Pancreas (tissue), 10 donors: Measurements from ENCODE around the gene INHBC. TPM values are rescaled to one million over a fixed set of nuclear protein-coding genes. Genes with fewer than 3 reads are reported as not detected.

Experiments used
- ATAC-seq, 4 donors: fragments of 200-7000 bp; cut with Tn5 transposase; one replicate each; pipeline versions ENCODE4 v1.8.0 to v1.9.1; 2020; ENCODE audit warnings: mild to moderate bottlenecking in 4 of 4, moderate library complexity in 4 of 4
- DNase-seq, 6 donors: peaks; one replicate each; pipeline ENCODE4 v3.0.0-alpha.2; 2020
- FAIRE-seq: peaks from 2 replicates; lab custom pipeline; 2012; peaks lifted over from hg19 to GRCh38; lab: Jason Lieb, UNC
- H3K27ac ChIP-seq, 4 donors: fragments of 200-600 bp; sonication (generic); 1 replicate in 3 of 4; 2 replicates in 1 of 4; pipeline versions ENCODE4 v1.5.0 to v1.8.0; 2020
- H3K27me3 ChIP-seq, 4 donors: fragments of 200-600 bp; one replicate each; pipeline ENCODE4 v1.8.0; 2021
- H3K36me3 ChIP-seq, 3 donors: fragments of 200-600 bp; sonication (generic) in 1 of 3; one replicate each; pipeline versions ENCODE4 v1.5.0 to v1.8.0; 2020 to 2021
- H3K4me1 ChIP-seq, 3 donors: fragments of 200-600 bp; one replicate each; pipeline ENCODE4 v1.8.0; 2021
- H3K4me3 ChIP-seq, 4 donors: fragments of 200-600 bp; sonication (generic) in 2 of 4; one replicate each; pipeline versions ENCODE4 v1.5.0 to v1.8.0; 2020 to 2021
- H3K9me3 ChIP-seq, 4 donors: fragments of 200-600 bp; one replicate each; pipeline ENCODE4 v1.8.0; 2021
- WGBS, 2 donors: extraction: QIAGEN DNeasy Blood & Tissue Kit; methylation state at CpG; one replicate each; pipeline ENCODE4 v1.1.7; 2013; 5-methylcytosine and 5-hydroxymethylcytosine counted together
- intact Hi-C, 3 donors: fragments of 100-400 bp; cut with DNase I; formaldehyde crosslinking; loops; one replicate each; pipeline versions ENCODE4 v1.11.1 to v1.14.2; 2022
- polyA plus RNA-seq, 2 donors: library from polyadenylated mRNA; stranded (reverse); fragments of 200-250 nt; gene quantifications; one replicate each; pipeline ENCODE4 v1.2.3, GENCODE V29; 2013
- total RNA-seq, 6 donors: library from RNA; stranded (reverse); fragmentation: NEBNext Ultra II Directional in 4 of 6; extraction: Animal tissue kit (Norgen Biotek cat#: 25700) in 4 of 6; gene quantifications; one replicate each; pipeline versions ENCODE4 v1.2.1 to v1.2.4, GENCODE V29; 2021 to 2023
- TF ChIP-seq, protein P1 (sequence below), 4 donors: fragments of 200-600 bp; sonication (generic) in 3 of 4; IDR thresholded peaks; one replicate each; pipeline versions ENCODE4 v1.5.0 to v1.8.0; 2021; ENCODE audit warnings: antibody characterized with exemption in 4 of 4
- donor health status: healthy with polysubstance abuse.
- donor health status: DM: no; HTN: no; CAD: no; lungs with moderate emphysema.
- donor health status: DM: no; HTN: no; CAD: no.
- donor health status: control.
- donor health status: control.
- donor health status: Bipolar disorder and iron deficiency.
- donor health status: DM: yes; HTN: yes; CAD: no.
- donor health status: DM: no; HTN: no; CAD: no.
- donor health status: DM: no; HTN: no; CAD: no.
- donor health status: DM: yes; HTN: yes; CAD: no.

Gene INHBC
- total and polyA plus RNA-seq, 8 donors: 0.09 TPM; not detected in 6

GRCh38 chr12:57449375-57449774 is 14.8 kb downstream of the INHBC start:
- H3K4me3 ChIP-seq: no peak overlapping the region
- intact Hi-C loops: no loop called here
- DNase-seq (no peak), FAIRE-seq (no peak), ATAC-seq (no peak)
- 94 to 95% methylated on average over 7 of the region's 7 CpGs for whole genome bisulfite sequencing, 2 donors
- no peaks in the 10 kb centered on the region for H3K27me3 ChIP-seq
- H3K9me3 ChIP-seq: no peaks in the 10 kb centered on the region
- no peaks in the 10 kb centered on the region for H3K4me1 ChIP-seq
- no peak overlapping the region for H3K27ac ChIP-seq
- H3K36me3 ChIP-seq: no peaks in the 10 kb centered on the region
- TF ChIP-seq, protein P1, sequence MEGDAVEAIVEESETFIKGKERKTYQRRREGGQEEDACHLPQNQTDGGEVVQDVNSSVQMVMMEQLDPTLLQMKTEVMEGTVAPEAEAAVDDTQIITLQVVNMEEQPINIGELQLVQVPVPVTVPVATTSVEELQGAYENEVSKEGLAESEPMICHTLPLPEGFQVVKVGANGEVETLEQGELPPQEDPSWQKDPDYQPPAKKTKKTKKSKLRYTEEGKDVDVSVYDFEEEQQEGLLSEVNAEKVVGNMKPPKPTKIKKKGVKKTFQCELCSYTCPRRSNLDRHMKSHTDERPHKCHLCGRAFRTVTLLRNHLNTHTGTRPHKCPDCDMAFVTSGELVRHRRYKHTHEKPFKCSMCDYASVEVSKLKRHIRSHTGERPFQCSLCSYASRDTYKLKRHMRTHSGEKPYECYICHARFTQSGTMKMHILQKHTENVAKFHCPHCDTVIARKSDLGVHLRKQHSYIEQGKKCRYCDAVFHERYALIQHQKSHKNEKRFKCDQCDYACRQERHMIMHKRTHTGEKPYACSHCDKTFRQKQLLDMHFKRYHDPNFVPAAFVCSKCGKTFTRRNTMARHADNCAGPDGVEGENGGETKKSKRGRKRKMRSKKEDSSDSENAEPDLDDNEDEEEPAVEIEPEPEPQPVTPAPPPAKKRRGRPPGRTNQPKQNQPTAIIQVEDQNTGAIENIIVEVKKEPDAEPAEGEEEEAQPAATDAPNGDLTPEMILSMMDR (IDR thresholded peaks at IDR 0.05): no peak

GRCh38 chr12:57450057-57450456 is 15.5 kb downstream of the INHBC start:
- ATAC-seq: no peak
- Histone ChIP-seq H3K4me3 (no peak overlapping the region), H3K4me1 (no peaks in the 10 kb centered on the region), H3K27ac (no peak overlapping the region), H3K9me3 (no peaks in the 10 kb centered on the region), H3K27me3 (no peaks in the 10 kb centered on the region), H3K36me3 (no peaks in the 10 kb centered on the region)
- no peak for DNase-seq
- no peak for FAIRE-seq
- TF ChIP-seq, protein P1 (IDR thresholded peaks at IDR 0.05): no peak
- intact Hi-C loops: loop anchor here (5.0 to 10.0 kb wide), 3 partner anchors 143 to 235 kb away; partner anchors contain the start of gene NXPH4 (in 1 of the 3)
- WGBS, 2 donors: 78 to 84% methylated on average over 3 of the region's 3 CpGs

DNA sequence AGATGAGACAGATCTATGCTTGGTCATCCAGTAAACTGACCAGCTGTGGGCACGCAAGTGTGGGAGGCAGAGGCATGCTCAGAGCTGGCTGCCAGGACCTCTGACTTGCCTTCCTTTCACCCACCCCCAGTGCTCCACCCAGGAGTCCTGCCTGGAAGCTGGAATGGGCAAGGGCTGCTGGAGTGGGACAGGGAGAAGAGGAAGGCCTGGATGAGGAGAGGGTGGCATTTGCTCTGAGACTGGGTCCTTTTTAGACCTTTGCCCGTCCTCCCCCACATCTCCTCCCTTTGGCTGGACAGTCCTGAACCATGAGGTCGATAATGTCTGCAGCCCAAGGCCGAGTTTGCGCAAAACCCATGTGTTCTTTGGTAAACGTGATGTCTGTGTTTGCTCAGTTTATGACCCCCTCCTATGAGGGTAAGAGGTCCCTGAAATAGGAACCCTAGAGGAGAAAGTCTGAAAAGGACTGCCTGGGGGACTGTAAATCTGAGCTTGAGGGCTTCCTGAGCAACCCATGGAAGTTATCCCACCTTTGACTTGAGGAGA is 16.7 kb downstream of the INHBC start:
- WGBS, 2 donors: 26 to 33% methylated on average over 6 of the region's 6 CpGs
- TF ChIP-seq, protein P1 (IDR thresholded peaks at IDR 0.05): no peak
- H3K4me1 ChIP-seq: no peaks in the 10 kb centered on the region
- H3K27me3 ChIP-seq: no peaks in the 10 kb centered on the region
- FAIRE-seq (no peak), DNase-seq (no peak), ATAC-seq (peak in 3 of 4 donors; percentile 18 to 49 (median 19))
- H3K9me3 ChIP-seq: no peaks in the 10 kb centered on the region
- H3K4me3 ChIP-seq: no peak overlapping the region
- H3K27ac ChIP-seq: no peak overlapping the region
- no peaks in the 10 kb centered on the region for H3K36me3 ChIP-seq
- intact Hi-C loops: loop anchor here (5.0 to 10.0 kb wide), 3 partner anchors 144 to 237 kb away; partner anchors contain the start of gene NXPH4 (in 1 of the 3)

GRCh38 chr12:57452181-57452936 is 17.8 kb downstream of the INHBC start:
- intact Hi-C loops: loop anchor here (5.0 to 10.0 kb wide), 3 partner anchors 145 to 238 kb away; partner anchors contain the start of gene NXPH4 (in 1 of the 3)
- ATAC-seq: peak in 3 of 4 donors; percentile 4 to 23 (median 16)
- 34 to 39% methylated on average over 9 of the region's 9 CpGs for WGBS, 2 donors
- H3K27ac ChIP-seq: no peak overlapping the region
- TF ChIP-seq, protein P1 (IDR thresholded peaks at IDR 0.05): no peak
- H3K36me3 ChIP-seq: no peaks in the 10 kb centered on the region
- DNase-seq: no peak
- FAIRE-seq: no peak
- H3K4me1 ChIP-seq: no peaks in the 10 kb centered on the region
- no peaks in the 10 kb centered on the region for H3K9me3 ChIP-seq
- no peak overlapping the region for H3K4me3 ChIP-seq
- H3K27me3 ChIP-seq: no peaks in the 10 kb centered on the region
